Karpas-422 (cell line): Measurements from ENCODE around the gene SLC44A3. TPM values are rescaled to one million over a fixed set of nuclear protein-coding genes. Genes with fewer than 3 reads are reported as not detected.

Experiments used
- DNase-seq: peaks from one replicate; pipeline ENCODE4 v3.0.0-alpha.2; 2015
- H2AFZ ChIP-seq: fragments of 200-600 bp; sonication (generic); 2 replicates; pipeline ENCODE4 v1.6.1; 2014; ENCODE audit warnings: antibody characterized with exemption, low read length, mixed read lengths
- H3K27ac ChIP-seq: fragments of 200-600 bp; sonication (generic); 2 replicates; pipeline ENCODE4 v1.5.1; 2014; ENCODE audit warnings: mild to moderate bottlenecking, low read length, moderate library complexity
- H3K27me3 ChIP-seq: fragments of 200-600 bp; sonication (generic); 2 replicates; pipeline ENCODE4 v1.6.1; 2014; ENCODE audit warnings: low read length, mixed read lengths
- H3K36me3 ChIP-seq: fragments of 200-600 bp; sonication (generic); 2 replicates; pipeline ENCODE4 v1.6.1; 2014; ENCODE audit warnings: low read length, mixed read lengths; ENCODE audit not compliant: insufficient read depth
- H3K4me1 ChIP-seq: fragments of 200-600 bp; sonication (generic); 2 replicates; pipeline ENCODE4 v1.6.1; 2014; ENCODE audit warnings: mild to moderate bottlenecking, low read length, mixed read lengths
- H3K4me2 ChIP-seq: fragments of 200-600 bp; sonication (generic); 2 replicates; pipeline ENCODE4 v1.6.1; 2014; ENCODE audit warnings: low read length, low read depth, mild to moderate bottlenecking; ENCODE audit not compliant: poor library complexity, severe bottlenecking
- H3K4me3 ChIP-seq: fragments of 200-600 bp; sonication (generic); 2 replicates; pipeline ENCODE4 v1.5.1; 2014; ENCODE audit warnings: mild to moderate bottlenecking, antibody characterized with exemption, low read length, mixed read lengths
- H3K79me2 ChIP-seq: fragments of 200-600 bp; sonication (generic); 2 replicates; pipeline ENCODE4 v1.6.1; 2014; ENCODE audit warnings: mild to moderate bottlenecking, low read length, mixed read lengths
- H3K9ac ChIP-seq: fragments of 200-600 bp; sonication (generic); 2 replicates; pipeline ENCODE4 v1.6.0; 2014; ENCODE audit warnings: low read length
- H3K9me2 ChIP-seq: fragments of 200-600 bp; sonication (generic), shearing (Covaris generic); replicated peaks from 2 replicates; pipeline ENCODE4 v1.6.0; 2014; ENCODE audit warnings: mild to moderate bottlenecking, low read length, moderate library complexity; ENCODE audit not compliant: insufficient read depth
- H3K9me3 ChIP-seq: fragments of 300-700, 200-600 bp; sonication (generic); 2 replicates; pipeline ENCODE4 v1.6.1; 2014; ENCODE audit warnings: low read length, mixed read lengths
- H4K20me1 ChIP-seq: fragments of 200-600 bp; sonication (generic); 2 replicates; pipeline ENCODE4 v1.6.1; 2014; ENCODE audit warnings: mild to moderate bottlenecking, antibody characterized with exemption, low read length, low read depth; ENCODE audit not compliant: insufficient read depth
- total RNA-seq: library from RNA; depleted of rRNA; stranded (reverse); fragments of >200 nt; shearing (Covaris generic); gene quantifications from 2 replicates; pipeline ENCODE4 v1.2.3, GENCODE V29; 2014; ENCODE audit warnings: low replicate concordance

SLC44A3 gene
- total RNA-seq, 1 experiment from 2014 or later, result not detected

GRCh38 chr1:94795434-94795833 is 24.7 kb upstream of the SLC44A3 start:
- Histone ChIP-seq H3K9me3 (no peaks in the 10 kb centered on the region), H3K4me3 (no peak overlapping the region), H3K27me3 (no peaks in the 10 kb centered on the region; the same call in 1 of the 2 replicates), H3K9ac (no peak overlapping the region), H3K27ac (no peak overlapping the region), H4K20me1 (no peaks in the 10 kb centered on the region), H3K4me2 (no peak overlapping the region), H3K79me2 (no peaks in the 10 kb centered on the region), H3K36me3 (no peaks in the 10 kb centered on the region), H3K9me2 (no peaks in the 10 kb centered on the region), H3K4me1 (peaks cover 25% of the 10 kb centered on the region), H2AFZ (no peak overlapping the region)
- no peak for DNase-seq

- Histone ChIP-seq H4K20me1 (no peaks in the 10 kb centered on the region), H3K9ac (no peak overlapping the region)
- no peak for DNase-seq
Measured at GRCh38 chr1:94796266-94796665, 23.9 kb upstream of the SLC44A3 start.

GRCh38 chr1:94797291-94797690 is 22.9 kb upstream of the SLC44A3 start:
- no peak overlapping the region for H3K4me2 ChIP-seq
- no peaks in the 10 kb centered on the region for H3K9me2 ChIP-seq
- no peaks in the 10 kb centered on the region for H3K9me3 ChIP-seq
- H2AFZ ChIP-seq, result no peak overlapping the region
- peaks cover 17% of the 10 kb centered on the region for H3K4me1 ChIP-seq
- no peak overlapping the region for H3K4me3 ChIP-seq
- no peak for DNase-seq
- no peaks in the 10 kb centered on the region for H3K36me3 ChIP-seq
- H3K79me2 ChIP-seq, result no peaks in the 10 kb centered on the region
- no peaks in the 10 kb centered on the region; the same call in 1 of the 2 replicates for H3K27me3 ChIP-seq
- no peak overlapping the region for H3K27ac ChIP-seq
- no peak overlapping the region for H3K9ac ChIP-seq
- no peaks in the 10 kb centered on the region for H4K20me1 ChIP-seq

More at GRCh38 chr1:94796266-94796665, 23.9 kb upstream of the SLC44A3 start:
- Histone ChIP-seq H3K79me2 (no peaks in the 10 kb centered on the region), H3K4me3 (no peak overlapping the region), H3K27ac (no peak overlapping the region), H3K9me3 (no peaks in the 10 kb centered on the region), H3K4me2 (no peak overlapping the region), H2AFZ (no peak overlapping the region), H3K9me2 (no peaks in the 10 kb centered on the region), H3K36me3 (no peaks in the 10 kb centered on the region), H3K27me3 (no peaks in the 10 kb centered on the region; the same call in 1 of the 2 replicates), H3K4me1 (peaks cover 22% of the 10 kb centered on the region)

GRCh38 chr1:94798054-94798453 is 22.1 kb upstream of the SLC44A3 start:
- no peaks in the 10 kb centered on the region for H3K9me2 ChIP-seq
- H3K9ac ChIP-seq, result no peak overlapping the region
- H4K20me1 ChIP-seq, result no peaks in the 10 kb centered on the region
- no peak overlapping the region for H3K4me2 ChIP-seq
- H3K9me3 ChIP-seq, result no peaks in the 10 kb centered on the region
- H3K27ac ChIP-seq, result no peak overlapping the region
- H3K79me2 ChIP-seq, result no peaks in the 10 kb centered on the region
- no peaks in the 10 kb centered on the region for H3K36me3 ChIP-seq
- H3K4me3 ChIP-seq, result no peak overlapping the region
- H2AFZ ChIP-seq, result no peak overlapping the region
- no peak for DNase-seq
- no peaks in the 10 kb centered on the region; the same call in 1 of the 2 replicates for H3K27me3 ChIP-seq
- H3K4me1 ChIP-seq, result peaks cover 9% of the 10 kb centered on the region

GRCh38 chr1:94798462-94798861 is 21.7 kb upstream of the SLC44A3 start:
- DNase-seq, result no peak
- no peak overlapping the region for H2AFZ ChIP-seq
- H3K27me3 ChIP-seq, result no peaks in the 10 kb centered on the region; the same call in 1 of the 2 replicates
- peaks cover 5% of the 10 kb centered on the region for H3K4me1 ChIP-seq
- no peak overlapping the region for H3K4me2 ChIP-seq
- H4K20me1 ChIP-seq, result no peaks in the 10 kb centered on the region
- H3K9ac ChIP-seq, result no peak overlapping the region
- H3K27ac ChIP-seq, result no peak overlapping the region
- no peaks in the 10 kb centered on the region for H3K9me2 ChIP-seq
- no peaks in the 10 kb centered on the region for H3K36me3 ChIP-seq
- H3K9me3 ChIP-seq, result no peaks in the 10 kb centered on the region
- H3K4me3 ChIP-seq, result no peak overlapping the region
- H3K79me2 ChIP-seq, result no peaks in the 10 kb centered on the region

GRCh38 chr1:94799206-94799605 is 21.0 kb upstream of the SLC44A3 start:
- H3K4me3 ChIP-seq, result no peak overlapping the region
- H2AFZ ChIP-seq, result no peak overlapping the region
- H3K36me3 ChIP-seq, result no peaks in the 10 kb centered on the region
- DNase-seq, result no peak
- H4K20me1 ChIP-seq, result no peaks in the 10 kb centered on the region
- H3K4me2 ChIP-seq, result no peak overlapping the region
- no peaks in the 10 kb centered on the region for H3K9me3 ChIP-seq
- H3K27me3 ChIP-seq, result no peaks in the 10 kb centered on the region; the same call in 1 of the 2 replicates
- peaks cover 5% of the 10 kb centered on the region for H3K4me1 ChIP-seq
- no peaks in the 10 kb centered on the region for H3K79me2 ChIP-seq
- no peaks in the 10 kb centered on the region for H3K9me2 ChIP-seq
- no peak overlapping the region for H3K27ac ChIP-seq
- no peak overlapping the region for H3K9ac ChIP-seq

GRCh38 chr1:94801919-94802546 is 18.1 kb upstream of the SLC44A3 start:
- Histone ChIP-seq H3K79me2 (no peaks in the 10 kb centered on the region), H3K4me3 (no peak overlapping the region), H3K4me2 (peak overlapping the region; percentile 48), H4K20me1 (no peaks in the 10 kb centered on the region), H3K9me3 (no peaks in the 10 kb centered on the region), H2AFZ (peak overlapping the region; percentile 71; the same call in 1 of the 2 replicates), H3K36me3 (no peaks in the 10 kb centered on the region), H3K9me2 (no peaks in the 10 kb centered on the region), H3K27me3 (no peaks in the 10 kb centered on the region; the same call in 1 of the 2 replicates), H3K9ac (0 out of 2 replicates have a peak overlapping the region, but pooled peaks have one; percentile 12), H3K27ac (no peak overlapping the region), H3K4me1 (peaks cover 5% of the 10 kb centered on the region)
- peak; percentile 66 for DNase-seq

- H3K27ac ChIP-seq, result no peak overlapping the region
- H3K4me3 ChIP-seq, result no peak overlapping the region
- H3K9me3 ChIP-seq, result no peaks in the 10 kb centered on the region
- DNase-seq, result no peak
- no peaks in the 10 kb centered on the region for H4K20me1 ChIP-seq
- H3K27me3 ChIP-seq, result no peaks in the 10 kb centered on the region; the same call in 1 of the 2 replicates
- peaks cover 5% of the 10 kb centered on the region for H3K4me1 ChIP-seq
- H3K79me2 ChIP-seq, result no peaks in the 10 kb centered on the region
- H3K4me2 ChIP-seq, result no peak overlapping the region
- no peak overlapping the region for H3K9ac ChIP-seq
- H2AFZ ChIP-seq, result no peak overlapping the region
- H3K36me3 ChIP-seq, result no peaks in the 10 kb centered on the region
- no peaks in the 10 kb centered on the region for H3K9me2 ChIP-seq
Measured at GRCh38 chr1:94803106-94803505, 17.1 kb upstream of the SLC44A3 start.
